ENCODE measurements around the gene PAM16.

- no peak for TF ChIP-seq TCF7L2 (IDR thresholded peaks at IDR 0.05; ENCODE audit: low read depth, low read length)
- TF ChIP-seq, protein P1, sequence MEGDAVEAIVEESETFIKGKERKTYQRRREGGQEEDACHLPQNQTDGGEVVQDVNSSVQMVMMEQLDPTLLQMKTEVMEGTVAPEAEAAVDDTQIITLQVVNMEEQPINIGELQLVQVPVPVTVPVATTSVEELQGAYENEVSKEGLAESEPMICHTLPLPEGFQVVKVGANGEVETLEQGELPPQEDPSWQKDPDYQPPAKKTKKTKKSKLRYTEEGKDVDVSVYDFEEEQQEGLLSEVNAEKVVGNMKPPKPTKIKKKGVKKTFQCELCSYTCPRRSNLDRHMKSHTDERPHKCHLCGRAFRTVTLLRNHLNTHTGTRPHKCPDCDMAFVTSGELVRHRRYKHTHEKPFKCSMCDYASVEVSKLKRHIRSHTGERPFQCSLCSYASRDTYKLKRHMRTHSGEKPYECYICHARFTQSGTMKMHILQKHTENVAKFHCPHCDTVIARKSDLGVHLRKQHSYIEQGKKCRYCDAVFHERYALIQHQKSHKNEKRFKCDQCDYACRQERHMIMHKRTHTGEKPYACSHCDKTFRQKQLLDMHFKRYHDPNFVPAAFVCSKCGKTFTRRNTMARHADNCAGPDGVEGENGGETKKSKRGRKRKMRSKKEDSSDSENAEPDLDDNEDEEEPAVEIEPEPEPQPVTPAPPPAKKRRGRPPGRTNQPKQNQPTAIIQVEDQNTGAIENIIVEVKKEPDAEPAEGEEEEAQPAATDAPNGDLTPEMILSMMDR (IDR thresholded peaks at IDR 0.05) = no peak
- TF ChIP-seq POLR2AphosphoS5 (IDR thresholded peaks at IDR 0.05; ENCODE audit: low read depth, low read length) = no peak
- TF ChIP-seq REST (IDR thresholded peaks at IDR 0.05; ENCODE audit: insufficient read depth in 1 of 2, low read depth in 2 of 2, low read length in 1 of 2) = no peak
- TF ChIP-seq SIN3A (IDR thresholded peaks at IDR 0.05; ENCODE audit: borderline replicate concordance, insufficient read depth, low read depth, low read length) = no peak
Measured at GRCh38 chr16:4332083-4332482, 19.0 kb downstream of the PAM16 start.

Data from Panc1 (cell line).